ENCODE results near the gene CNTNAP5.

- no peak for TF ChIP-seq TEAD4 (IDR thresholded peaks at IDR 0.05; ENCODE audit: low read depth, low read length)
- no peak for TF ChIP-seq POLR2A (IDR thresholded peaks at IDR 0.05; ENCODE audit: control extremely low read depth in 1 of 2, low read depth in 2 of 2, low read length in 2 of 2)
- TF ChIP-seq POLR2AphosphoS5 (IDR thresholded peaks at IDR 0.05; ENCODE audit: low read depth, low read length) = no peak
- no peak for TF ChIP-seq TAF1 (IDR thresholded peaks at IDR 0.05; ENCODE audit: low read depth, low read length)
- TF ChIP-seq CTCF (IDR thresholded peaks at IDR 0.05; ENCODE audit: control extremely low read depth in 1 of 3, insufficient read depth in 1 of 3, low read depth in 1 of 3, low read length in 3 of 3) = no peak
Observed at GRCh38 chr2:124886216-124886615, 861.1 kb downstream of the CNTNAP5 start.

Data from H1 (cell line).